ENCODE results near the gene FCN3. TPM values are rescaled to one million over a fixed set of nuclear protein-coding genes. Genes with fewer than 3 reads are reported as not detected.
A peak's percentile ranks its signal among the peaks of the same experiment; 100 is the strongest.

FCN3 gene
- total and polyA plus RNA-seq, 9 of the 15 experiments (the other 6 are each of a cell fraction or from before 2014, with no cell fraction given) = 0.49 TPM; not detected in 8

GRCh38 chr1:27321813-27322568 is 52.6 kb downstream of the FCN3 start, which contains the start of gene TMEM222 (continued):
- TF ChIP-seq HBP1 (CRISPR knock-in tag; IDR thresholded peaks at IDR 0.05) (no peak), CBX1 (IDR thresholded peaks at IDR 0.05; ENCODE audit: low read depth) (peak; percentile 87; the same call in 1 of the 2 replicates), PHF8 (IDR thresholded peaks at IDR 0.05; ENCODE audit: borderline replicate concordance, low read length) (peak; percentile 99), HOXB6 (CRISPR knock-in tag; IDR thresholded peaks at IDR 0.05; ENCODE audit: borderline replicate concordance) (0 out of 2 replicates have a peak, but pooled peaks have one; percentile 30), ATF6 (CRISPR knock-in tag; IDR thresholded peaks at IDR 0.05) (peak; percentile 96), HDGF (IDR thresholded peaks at IDR 0.05) (no peak), ZNF780A (CRISPR knock-in tag; IDR thresholded peaks at IDR 0.05) (no peak), BHLHE40 (IDR thresholded peaks at IDR 0.05; ENCODE audit: low read length) (peak; percentile 90), DDX20 (tag; IDR thresholded peaks at IDR 0.05; ENCODE audit: low read depth) (no peak), PHF20 (IDR thresholded peaks at IDR 0.05; ENCODE audit: partially characterized antibody) (peak; percentile 100), ETV5 (CRISPR knock-in tag; IDR thresholded peaks at IDR 0.05; ENCODE audit: low read depth) (peak; percentile 99), USF2 (CRISPR knock-in tag; IDR thresholded peaks at IDR 0.05) (peak; percentile 29; the same call in 1 of the 2 replicates), NCOA2 (IDR thresholded peaks at IDR 0.05; ENCODE audit: partially characterized antibody in 2 of 2) (no peak), ZNF609 (CRISPR knock-in tag; IDR thresholded peaks at IDR 0.05; ENCODE audit: borderline replicate concordance) (no peak), CLOCK (CRISPR knock-in tag; IDR thresholded peaks at IDR 0.05; ENCODE audit: borderline replicate concordance) (no peak)
